Common myeloid progenitor, CD34-positive (primary cell): ENCODE data around the gene HIF3A.
"Not testable (repeated sequence)": the region's sequence is repeated elsewhere in the genome, so short reads cannot be mapped to it uniquely, and the experiment has no call there.

Experiments
- CTCF ChIA-PET: fragments of 350-600 bp; sonication (Branson Sonifier 250); formaldehyde crosslinking; loops from one replicate; lab custom pipeline; 2021; ENCODE audit warnings: antibody characterized with exemption; lab: Charles Lee
- POLR2A ChIA-PET: fragments of 350-600 bp; sonication (Branson Sonifier 250); formaldehyde crosslinking; loops from one replicate; lab custom pipeline; 2021; ENCODE audit warnings: antibody characterized with exemption; lab: Charles Lee
- DNase-seq, 3 donors: peaks; one replicate each; pipeline versions ENCODE4 v3.0.0 to v3.0.0-alpha.2; 2013
- H3K27ac ChIP-seq, 2 experiments: 1 replicate in 1 of 2; 2 replicates in 1 of 2; pipeline ENCODE4 v1.7.0; 2013; ENCODE audit warnings: inconsistent platforms in 2 of 2, low read length in 2 of 2, mild to moderate bottlenecking in 2 of 2, low read depth in 1 of 2, moderate library complexity in 1 of 2; ENCODE audit not compliant: severe bottlenecking in 2 of 2, insufficient read depth in 1 of 2, poor library complexity in 1 of 2
- H3K27me3 ChIP-seq, 5 experiments: replicated peaks in 2 of 5; 1 replicate in 3 of 5; 2 replicates in 2 of 5; pipeline versions ENCODE4 v1.6.1 to v1.7.0; 2013; ENCODE audit warnings: low read length in 4 of 5, mild to moderate bottlenecking in 2 of 5, moderate library complexity in 2 of 5, inconsistent platforms in 1 of 5; ENCODE audit not compliant: insufficient read depth in 5 of 5, control insufficient read depth in 4 of 5
- H3K36me3 ChIP-seq, 4 experiments: 1 replicate in 2 of 4; 2 replicates in 2 of 4; pipeline versions ENCODE4 v1.6.1 to v1.7.0; 2013; ENCODE audit warnings: low read length in 3 of 4, control low read depth in 1 of 4, mild to moderate bottlenecking in 1 of 4; ENCODE audit not compliant: control insufficient read depth in 4 of 4, insufficient read depth in 4 of 4
- H3K4me1 ChIP-seq, 4 experiments: 1 replicate in 3 of 4; 2 replicates in 1 of 4; pipeline versions ENCODE4 v1.6.1 to v1.7.1; 2013; ENCODE audit warnings: low read length in 3 of 4, mild to moderate bottlenecking in 3 of 4, control low read depth in 1 of 4, inconsistent platforms in 1 of 4, moderate library complexity in 1 of 4; ENCODE audit not compliant: control insufficient read depth in 4 of 4, insufficient read depth in 4 of 4; ENCODE audit errors: control extremely low read depth in 1 of 4
- H3K4me3 ChIP-seq, 7 experiments: 1 replicate in 4 of 7; 2 replicates in 3 of 7; pipeline versions ENCODE4 v1.5.1 to v1.7.0; 2013; ENCODE audit warnings: mild to moderate bottlenecking in 7 of 7, low read length in 6 of 7, moderate library complexity in 6 of 7, inconsistent platforms in 2 of 7, low read depth in 2 of 7, control low read depth in 1 of 7; ENCODE audit not compliant: insufficient read depth in 4 of 7, control insufficient read depth in 1 of 7; ENCODE audit errors: extremely low read depth in 1 of 7
- H3K9me3 ChIP-seq, 5 experiments: 1 replicate in 4 of 5; 2 replicates in 1 of 5; pipeline versions ENCODE4 v1.6.1 to v1.7.1; 2013; ENCODE audit warnings: low read length in 4 of 5, mild to moderate bottlenecking in 2 of 5, inconsistent platforms in 1 of 5, low read depth in 1 of 5, moderate library complexity in 1 of 5; ENCODE audit not compliant: control insufficient read depth in 4 of 5, insufficient read depth in 2 of 5; ENCODE audit errors: control extremely low read depth in 1 of 5
- WGBS: methylation state at CpG from one replicate; pipeline ENCODE4 v1.1.5; 2013; ENCODE audit not compliant: insufficient coverage; 5-methylcytosine and 5-hydroxymethylcytosine counted together

HIF3A gene

GRCh38 chr19:46373491-46374359 lies 76.9 kb downstream of the HIF3A start:
- H3K4me3 ChIP-seq: peak overlapping the region in 1 of 7 experiments; percentile 34
- no peaks in the 10 kb centered on the region for H3K9me3 ChIP-seq
- ChIA-PET CTCF (no interaction called here), POLR2A (no interaction called here)
- no peak overlapping the region for H3K27ac ChIP-seq
- peak; percentile 36 to 87 (median 83) for DNase-seq
- peaks cover 0 to 32% (median 17%) of the 10 kb centered on the region in 4 experiments for H3K4me1 ChIP-seq
- H3K36me3 ChIP-seq: peaks cover 5 to 53% (median 24%) of the 10 kb centered on the region in 4 experiments
- WGBS: 51% methylated on average over 9 of the region's 17 CpGs
- no peaks in the 10 kb centered on the region for H3K27me3 ChIP-seq

GRCh38 chr19:46374536-46375475 lies 78.0 kb downstream of the HIF3A start:
- CTCF ChIA-PET: no interaction called here
- no peaks in the 10 kb centered on the region for H3K9me3 ChIP-seq
- peaks cover 5 to 56% (median 27%) of the 10 kb centered on the region in 4 experiments for H3K36me3 ChIP-seq
- no peaks in the 10 kb centered on the region for H3K27me3 ChIP-seq
- H3K27ac ChIP-seq: no peak overlapping the region
- no peak for DNase-seq
- H3K4me3 ChIP-seq: no peak overlapping the region
- POLR2A ChIA-PET: no interaction called here
- peaks cover 0 to 32% (median 17%) of the 10 kb centered on the region in 4 experiments for H3K4me1 ChIP-seq
- whole genome bisulfite sequencing: 95% methylated on average over 20 of the region's 21 CpGs

- H3K4me3 ChIP-seq, DNase-seq, H3K9me3 ChIP-seq, H3K27ac ChIP-seq, POLR2A ChIA-PET, CTCF ChIA-PET, H3K27me3 ChIP-seq: not testable (repeated sequence)
- peaks cover 5 to 56% (median 30%) of the 10 kb centered on the region in 4 experiments for H3K36me3 ChIP-seq
- 100% methylated on average over 9 of the region's 22 CpGs for WGBS
- H3K4me1 ChIP-seq: peaks cover 0 to 32% (median 17%) of the 10 kb centered on the region in 4 experiments
Observed at GRCh38 chr19:46375476-46376067, 78.7 kb downstream of the HIF3A start.

- Histone ChIP-seq H3K4me3 (no peak overlapping the region), H3K4me1 (peaks cover 0 to 25% (median 11%) of the 10 kb centered on the region in 4 experiments), H3K36me3 (peaks cover 5 to 58% (median 35%) of the 10 kb centered on the region in 4 experiments), H3K27ac (no peak overlapping the region), H3K9me3 (no peaks in the 10 kb centered on the region), H3K27me3 (no peaks in the 10 kb centered on the region)
- no peak for DNase-seq
- ChIA-PET CTCF (no interaction called here), POLR2A (no interaction called here)
- WGBS: 98% methylated on average over 19 of the region's 20 CpGs
Observed at GRCh38 chr19:46376241-46377153, 79.7 kb downstream of the HIF3A start.

GRCh38 chr19:46378268-46378667 lies 81.4 kb downstream of the HIF3A start:
- peaks cover 0 to 12% (median 4%) of the 10 kb centered on the region in 4 experiments for H3K4me1 ChIP-seq
- no peaks in the 10 kb centered on the region for H3K9me3 ChIP-seq
- H3K36me3 ChIP-seq: peaks cover 6 to 74% (median 49%) of the 10 kb centered on the region in 4 experiments
- H3K27me3 ChIP-seq: no peaks in the 10 kb centered on the region
- ChIA-PET POLR2A (no interaction called here), CTCF (interaction anchor here (0.8 to 1.0 kb wide), 3 partner anchors 11 to 159 kb away, joined by 3 to 4 read pairs (median 3); no protein-coding TSS in a partner anchor)
- DNase-seq: no peak
- no peak overlapping the region for H3K4me3 ChIP-seq
- WGBS: no CpG with 5 or more reads among the region's 2 CpGs
- no peak overlapping the region for H3K27ac ChIP-seq

GRCh38 chr19:46380690-46381089 lies 83.8 kb downstream of the HIF3A start:
- H3K36me3 ChIP-seq: peaks cover 6 to 87% (median 62%) of the 10 kb centered on the region in 4 experiments
- no peak for DNase-seq
- ChIA-PET CTCF (interaction anchor here (0.6 kb wide), 1 partner anchor 28 kb away, joined by 3 read pairs; no protein-coding TSS in a partner anchor), POLR2A (no interaction called here)
- no peaks in the 10 kb centered on the region for H3K4me1 ChIP-seq
- no peaks in the 10 kb centered on the region for H3K9me3 ChIP-seq
- H3K27me3 ChIP-seq: no peaks in the 10 kb centered on the region
- WGBS: no CpG with 5 or more reads among the region's 2 CpGs
- H3K27ac ChIP-seq: no peak overlapping the region
- no peak overlapping the region for H3K4me3 ChIP-seq
